Measurements from ENCODE around the gene ATOH8.

ATOH8 gene, protein sequence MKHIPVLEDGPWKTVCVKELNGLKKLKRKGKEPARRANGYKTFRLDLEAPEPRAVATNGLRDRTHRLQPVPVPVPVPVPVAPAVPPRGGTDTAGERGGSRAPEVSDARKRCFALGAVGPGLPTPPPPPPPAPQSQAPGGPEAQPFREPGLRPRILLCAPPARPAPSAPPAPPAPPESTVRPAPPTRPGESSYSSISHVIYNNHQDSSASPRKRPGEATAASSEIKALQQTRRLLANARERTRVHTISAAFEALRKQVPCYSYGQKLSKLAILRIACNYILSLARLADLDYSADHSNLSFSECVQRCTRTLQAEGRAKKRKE

GRCh38 chr2:85753525-85754312 is at the start of gene ATOH8:
Gene ATOH8 (plus strand): TSS chr2:85753991. CDS start chr2:85754190, 199 bp downstream.
- no peak for DNase-seq (ENCODE audit: low read depth)
- H3K4me3 ChIP-seq (ENCODE audit: low read length): peak within 1 kb of the TSS; percentile 53
- TF ChIP-seq CTCF (conservative IDR thresholded peaks at IDR 0.05; ENCODE audit: low read depth, low read length): no peak

DNA sequence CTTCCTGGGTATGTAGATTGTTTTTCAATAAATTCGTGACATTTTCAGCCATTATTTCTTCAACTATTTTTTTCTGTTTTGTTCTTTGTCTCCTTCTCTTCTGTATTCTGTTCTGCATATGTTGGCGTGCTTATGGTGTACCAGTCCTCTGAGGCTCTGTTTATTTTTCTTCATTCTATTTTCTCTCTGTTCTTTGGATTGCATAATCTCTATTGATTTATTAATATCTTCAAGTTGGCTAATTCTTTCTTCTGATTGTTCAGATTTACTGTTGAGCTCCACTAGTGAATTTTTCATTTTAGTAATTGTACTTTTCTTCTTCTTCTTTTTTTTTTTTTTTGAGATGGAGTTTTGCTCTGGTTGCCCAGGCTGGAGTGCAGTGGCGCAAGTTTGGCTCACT is 49.8 kb upstream of the ATOH8 start:
- H3K4me3 ChIP-seq (ENCODE audit: low read length): no peak overlapping the region
- no peak for TF ChIP-seq CTCF (conservative IDR thresholded peaks at IDR 0.05; ENCODE audit: low read depth, low read length)
- no peak for DNase-seq (ENCODE audit: low read depth)

DNA sequence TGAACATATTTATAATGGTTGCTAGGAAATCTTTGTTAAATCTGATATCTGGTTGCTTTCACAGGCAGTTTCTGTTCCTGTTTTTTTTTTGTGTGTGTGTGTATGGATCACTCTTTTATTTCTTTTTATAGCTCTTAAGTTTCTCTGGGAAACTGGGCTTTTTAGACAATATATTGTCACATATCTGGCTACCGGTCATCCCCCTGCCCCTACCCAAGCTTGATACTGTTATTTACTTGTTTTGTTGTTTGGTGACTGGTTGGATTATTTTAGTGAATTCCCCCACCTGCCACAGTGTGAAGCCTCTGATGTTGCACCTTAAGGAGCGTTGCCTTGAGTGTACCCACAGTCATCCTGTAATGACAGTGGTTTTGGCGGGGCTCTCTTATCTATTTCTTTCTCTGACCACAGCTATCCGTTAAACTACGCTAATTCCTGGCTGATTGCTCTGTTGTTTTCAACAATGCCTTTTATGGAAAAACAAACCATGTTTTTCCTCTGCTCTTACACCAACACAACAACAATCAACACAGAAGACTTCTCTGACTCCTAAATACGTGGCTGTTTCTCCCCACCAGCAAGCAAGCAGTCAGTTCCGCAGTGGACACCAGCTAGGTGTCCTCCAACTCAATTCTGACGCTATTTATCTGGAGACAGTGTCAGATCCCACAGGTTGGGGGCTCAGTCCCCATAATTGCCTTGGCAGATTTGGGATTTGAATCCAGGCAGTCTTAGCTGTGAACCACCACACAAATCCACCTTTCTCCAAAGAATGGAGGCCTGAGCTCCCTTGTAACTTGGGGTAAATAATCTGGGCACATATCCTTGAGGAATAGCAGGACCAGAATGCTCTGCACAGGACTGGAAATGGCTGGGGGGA is 48.8 kb upstream of the ATOH8 start:
- H3K4me3 ChIP-seq (ENCODE audit: low read length): no peak overlapping the region
- TF ChIP-seq CTCF (conservative IDR thresholded peaks at IDR 0.05; ENCODE audit: low read depth, low read length): no peak
- no peak for DNase-seq (ENCODE audit: low read depth)

DNA sequence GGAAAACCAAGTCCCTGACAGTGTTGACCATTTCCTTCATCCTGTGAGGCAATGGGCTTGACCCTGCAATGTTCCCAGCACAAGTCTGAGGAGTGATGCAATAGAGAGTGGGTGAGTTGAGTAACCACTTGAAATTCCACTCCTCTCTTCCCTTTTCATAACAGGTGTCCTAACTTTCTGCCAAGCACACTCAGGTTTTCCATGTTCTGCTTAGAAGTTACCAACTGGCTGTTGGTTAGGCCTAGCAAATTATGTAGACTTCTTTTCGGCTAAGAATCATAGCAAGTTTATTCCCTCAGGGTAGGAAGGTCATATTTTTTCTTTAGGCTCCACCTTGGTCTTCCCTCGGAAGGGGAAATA is 48.1 kb upstream of the ATOH8 start:
- DNase-seq (ENCODE audit: low read depth): peak; percentile 67
- H3K4me3 ChIP-seq (ENCODE audit: low read length): no peak overlapping the region
- TF ChIP-seq CTCF (conservative IDR thresholded peaks at IDR 0.05; ENCODE audit: low read depth, low read length): no peak

- no peak for TF ChIP-seq CTCF (conservative IDR thresholded peaks at IDR 0.05; ENCODE audit: low read depth, low read length)
- no peak overlapping the region for H3K4me3 ChIP-seq (ENCODE audit: low read length)
- DNase-seq (ENCODE audit: low read depth): no peak
Measured at GRCh38 chr2:85706063-85706462, 47.7 kb upstream of the ATOH8 start.

GRCh38 chr2:85706599-85707296 is 47.0 kb upstream of the ATOH8 start:
- H3K4me3 ChIP-seq (ENCODE audit: low read length): no peak overlapping the region
- DNase-seq (ENCODE audit: low read depth): no peak
- TF ChIP-seq CTCF (conservative IDR thresholded peaks at IDR 0.05; ENCODE audit: low read depth, low read length): no peak
